GM12878 (cell line): Measurements from ENCODE around the gene NELL1. TPM values are rescaled to one million over a fixed set of nuclear protein-coding genes. Genes with fewer than 3 reads are reported as not detected.

ENCODE experiments used
- ATAC-seq: fragments of 200-7000 bp; cut with Tn5 transposase; 3 replicates; pipeline ENCODE4 v1.9.1; 2020; ENCODE audit warnings: mild to moderate bottlenecking, moderate library complexity
- BruUV-seq: library from RNA; stranded (reverse); fragments of 400-500 nt; replicated peaks from 2 replicates; lab custom pipeline; 2021; lab: Mats Ljungman, UMichigan
- CTCF ChIA-PET: fragments of 300-600 bp; sonication (Branson Sonifier 250); formaldehyde crosslinking; extraction: SDS; loops from one replicate; lab custom pipeline; 2021; ENCODE audit warnings: inconsistent platforms; lab: Yijun Ruan, JAX
- POLR2A ChIA-PET: fragments of 350-600 bp; formaldehyde crosslinking; extraction: SDS; loops from one replicate; lab custom pipeline; 2021; ENCODE audit warnings: inconsistent platforms; lab: Charles Lee
- RAD21 ChIA-PET: fragments of 300-600 bp; sonication (Branson Sonifier 250); formaldehyde crosslinking; loops from one replicate; lab custom pipeline; 2023; ENCODE audit warnings: antibody characterized with exemption; ENCODE audit not compliant: unreplicated experiment; lab: Charles Lee
- SMC1A ChIA-PET: fragments of 300-600 bp; sonication (Branson Sonifier 250); formaldehyde crosslinking; loops from one replicate; lab custom pipeline; 2023; ENCODE audit not compliant: unreplicated experiment, uncharacterized antibody; lab: Charles Lee
- DNase-seq: peaks from one replicate; pipeline ENCODE4 v3.0.0-alpha.2; 2011; ENCODE audit warnings: low read depth, low spot score
- FAIRE-seq: peaks from 3 replicates; lab custom pipeline; 2011; peaks lifted over from hg19 to GRCh38; lab: Jason Lieb, UNC
- H2AFZ ChIP-seq: 2 replicates; pipeline ENCODE4 v1.6.0; 2011; ENCODE audit warnings: low read depth, low read length, control low read depth; ENCODE audit not compliant: control insufficient read depth
- H3K27ac ChIP-seq: 2 replicates; pipeline ENCODE4 v1.5.1; 2011; ENCODE audit warnings: control low read depth; ENCODE audit not compliant: control insufficient read depth, insufficient read depth
- H3K27me3 ChIP-seq, 2 experiments: replicated peaks in 1 of 2; 2 replicates each; pipeline versions ENCODE4 v1.6.0 to v1.6.1; 2011; ENCODE audit warnings: low read length in 1 of 2; ENCODE audit not compliant: control insufficient read depth in 2 of 2, insufficient read depth in 2 of 2
- H3K36me3 ChIP-seq, 2 experiments: 2 replicates each; pipeline ENCODE4 v1.5.1; 2011; ENCODE audit warnings: low read length in 1 of 2; ENCODE audit not compliant: control insufficient read depth in 2 of 2, insufficient read depth in 2 of 2
- H3K4me1 ChIP-seq: 2 replicates; pipeline ENCODE4 v1.6.1; 2011; ENCODE audit warnings: mild to moderate bottlenecking, low read length, moderate library complexity, mixed read lengths; ENCODE audit not compliant: control insufficient read depth, insufficient read depth
- H3K4me2 ChIP-seq: 2 replicates; pipeline ENCODE4 v1.6.0; 2011; ENCODE audit warnings: control low read depth; ENCODE audit not compliant: control insufficient read depth, insufficient read depth
- H3K4me3 ChIP-seq: fragments of 200-600 bp; sonication (generic); 2 replicates; pipeline ENCODE4 v1.5.1; 2016
- H3K79me2 ChIP-seq: 2 replicates; pipeline ENCODE4 v1.6.0; 2011; ENCODE audit warnings: low read length; ENCODE audit not compliant: control insufficient read depth, insufficient read depth
- H3K9ac ChIP-seq: 2 replicates; pipeline ENCODE4 v1.8.0; 2011; ENCODE audit warnings: low read length, control low read depth, mixed read lengths; ENCODE audit not compliant: control insufficient read depth, insufficient read depth
- H3K9me3 ChIP-seq: replicated peaks from 3 replicates; pipeline ENCODE4 v1.5.1; 2011; ENCODE audit warnings: mild to moderate bottlenecking, low read length; ENCODE audit not compliant: control insufficient read depth, insufficient read depth
- H4K20me1 ChIP-seq: 2 replicates; pipeline ENCODE4 v1.6.0; 2011; ENCODE audit not compliant: control insufficient read depth, insufficient read depth
- CHD4 ChIP-seq: fragments of 200-600 bp; sonication (generic); IDR thresholded peaks from 2 replicates; pipeline ENCODE4 v1.6.1; 2016; ENCODE audit warnings: mild to moderate bottlenecking
- EP300 ChIP-seq, 2 experiments: fragments of 150-350 bp in 1 of 2; IDR thresholded peaks; 2 replicates each; pipeline ENCODE4 v1.6.1; 2011 to 2012; ENCODE audit warnings: low read depth in 2 of 2, low read length in 2 of 2, borderline replicate concordance in 1 of 2, improper control_type of control experiment in 1 of 2, inconsistent platforms in 1 of 2; ENCODE audit not compliant: control insufficient read depth in 1 of 2
- EZH2 ChIP-seq: IDR thresholded peaks from 2 replicates; pipeline ENCODE4 v1.6.1; 2012; ENCODE audit warnings: low read depth, mild to moderate bottlenecking, control low read depth, inconsistent platforms, low read length, borderline replicate concordance; ENCODE audit not compliant: control insufficient read depth
- GABPA ChIP-seq: IDR thresholded peaks from 2 replicates; pipeline ENCODE4 v1.6.1; 2014; ENCODE audit warnings: antibody characterized with exemption, low read depth, mild to moderate bottlenecking, inconsistent platforms
- MEF2B ChIP-seq: fragments of 450-650 bp; IDR thresholded peaks from 2 replicates; pipeline ENCODE4 v1.6.1; 2018; ENCODE audit warnings: mild to moderate bottlenecking, moderate library complexity; ENCODE audit not compliant: partially characterized antibody, poor library complexity, severe bottlenecking
- MTA2 ChIP-seq: fragments of 450-650 bp; IDR thresholded peaks from 2 replicates; pipeline ENCODE4 v1.6.1; 2016; ENCODE audit warnings: low read depth, mild to moderate bottlenecking, moderate library complexity
- MYB ChIP-seq: fragments of 150-350 bp; IDR thresholded peaks from 2 replicates; pipeline ENCODE4 v1.6.1; 2014; ENCODE audit warnings: mild to moderate bottlenecking, low read depth, low read length, borderline replicate concordance
- NFYB ChIP-seq: IDR thresholded peaks from 2 replicates; pipeline ENCODE4 v1.6.1; 2011; ENCODE audit warnings: low read depth, mild to moderate bottlenecking, low read length, improper control_type of control experiment, moderate library complexity; ENCODE audit not compliant: insufficient read depth
- ZNF274 ChIP-seq: IDR thresholded peaks from one replicate; pipeline ENCODE4 v1.8.0; 2011; ENCODE audit not compliant: insufficient read length, insufficient read depth
- ZNF384 ChIP-seq: IDR thresholded peaks from 2 replicates; pipeline ENCODE4 v1.6.1; 2012; ENCODE audit warnings: low read depth, mild to moderate bottlenecking, low read length, improper control_type of control experiment, borderline replicate concordance
- WGBS: methylation state at CpG from one replicate; pipeline ENCODE4 v1.1.6; 2016; ENCODE audit warnings: low lambda C conversion rate; ENCODE audit not compliant: insufficient replicate concordance, insufficient coverage; ENCODE audit errors: missing lambda C conversion rate; 5-methylcytosine and 5-hydroxymethylcytosine counted together
- in situ Hi-C: fragments of 300-500 bp; cut with MboI; formaldehyde crosslinking; loops from 9 replicates; pipeline ENCODE4 v1.14.3; 2018; ENCODE audit warnings: mixed read lengths
- intact Hi-C: fragments of 100-400 bp; cut with micrococcal nuclease; formaldehyde crosslinking; loops from one replicate; pipeline ENCODE4 v1.14.2; 2022; ENCODE audit not compliant: unreplicated experiment
- polyA plus RNA-seq, 11 experiments: library from polyadenylated mRNA; depleted of rRNA in 4 of 11; unstranded in 6 of 11; stranded (reverse) in 5 of 11; fragments of >200 nt; fragmentation: Nextera tagmentation in 4 of 11; fragmentation: Illumina TruSeq in 1 of 11; extraction: Ambion mirVana in 4 of 11; extraction: Trizol in 1 of 11; gene quantifications; 1 replicate in 1 of 11; 2 replicates in 10 of 11; pipeline versions ENCODE4 v1.2.1 to v1.2.3, GENCODE V29; 2011 to 2016; ENCODE audit warnings: inconsistent platforms in 2 of 11, missing spikeins in 2 of 11, low read depth in 1 of 11
- total RNA-seq, 4 experiments: library from RNA; depleted of rRNA in 3 of 4; stranded (reverse); fragments of >200 nt in 3 of 4; fragmentation: Illumina TruSeq in 1 of 4; extraction: Trizol in 1 of 4; gene quantifications; 2 replicates each; pipeline versions ENCODE4 v1.2.1 to v1.2.3, GENCODE V29; 2013 to 2021
- TF ChIP-seq, protein P1 (sequence below): fragments of 450-650 bp; formaldehyde crosslinking; IDR thresholded peaks from 2 replicates; pipeline ENCODE4 v1.5.0; 2022; ENCODE audit warnings: mild to moderate bottlenecking, missing genetic modification characterization
- TF ChIP-seq, protein P2 (sequence below): IDR thresholded peaks from 2 replicates; pipeline ENCODE4 v1.6.1; 2011; ENCODE audit warnings: borderline replicate concordance, low read depth, mild to moderate bottlenecking, moderate library complexity, mixed read lengths, low read length; ENCODE audit not compliant: insufficient read depth; ENCODE audit errors: extremely low read length
- TF ChIP-seq, protein P3 (sequence below): fragments of 450-650 bp; IDR thresholded peaks from 2 replicates; pipeline ENCODE4 v1.6.1; 2017; ENCODE audit warnings: antibody characterized with exemption, mild to moderate bottlenecking, moderate library complexity

Gene NELL1
- total and polyA plus RNA-seq, 10 of the 15 experiments (the other 5 are each of a cell fraction or from before 2014, with no cell fraction given): 0.02 to 0.12 TPM; not detected in 8

DNA sequence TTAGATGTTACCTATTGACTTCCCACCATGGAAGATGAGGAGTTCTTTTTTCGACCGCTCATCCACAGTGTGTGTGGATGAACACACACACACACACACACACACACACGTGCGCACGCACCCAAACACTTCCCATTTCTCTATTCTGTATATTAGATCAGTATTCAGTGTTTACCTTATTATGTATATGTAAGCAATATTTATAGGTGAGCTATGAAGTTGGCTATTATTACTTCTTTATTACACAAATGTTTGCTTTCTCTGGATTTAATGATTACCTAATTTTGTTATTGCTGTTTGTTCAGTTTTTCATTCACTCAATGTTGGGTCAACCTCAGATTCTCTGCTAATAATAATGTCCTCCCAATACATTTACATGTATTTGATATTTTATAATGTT is 721.0 kb downstream of the NELL1 start (continued):
- TF ChIP-seq, protein P1, sequence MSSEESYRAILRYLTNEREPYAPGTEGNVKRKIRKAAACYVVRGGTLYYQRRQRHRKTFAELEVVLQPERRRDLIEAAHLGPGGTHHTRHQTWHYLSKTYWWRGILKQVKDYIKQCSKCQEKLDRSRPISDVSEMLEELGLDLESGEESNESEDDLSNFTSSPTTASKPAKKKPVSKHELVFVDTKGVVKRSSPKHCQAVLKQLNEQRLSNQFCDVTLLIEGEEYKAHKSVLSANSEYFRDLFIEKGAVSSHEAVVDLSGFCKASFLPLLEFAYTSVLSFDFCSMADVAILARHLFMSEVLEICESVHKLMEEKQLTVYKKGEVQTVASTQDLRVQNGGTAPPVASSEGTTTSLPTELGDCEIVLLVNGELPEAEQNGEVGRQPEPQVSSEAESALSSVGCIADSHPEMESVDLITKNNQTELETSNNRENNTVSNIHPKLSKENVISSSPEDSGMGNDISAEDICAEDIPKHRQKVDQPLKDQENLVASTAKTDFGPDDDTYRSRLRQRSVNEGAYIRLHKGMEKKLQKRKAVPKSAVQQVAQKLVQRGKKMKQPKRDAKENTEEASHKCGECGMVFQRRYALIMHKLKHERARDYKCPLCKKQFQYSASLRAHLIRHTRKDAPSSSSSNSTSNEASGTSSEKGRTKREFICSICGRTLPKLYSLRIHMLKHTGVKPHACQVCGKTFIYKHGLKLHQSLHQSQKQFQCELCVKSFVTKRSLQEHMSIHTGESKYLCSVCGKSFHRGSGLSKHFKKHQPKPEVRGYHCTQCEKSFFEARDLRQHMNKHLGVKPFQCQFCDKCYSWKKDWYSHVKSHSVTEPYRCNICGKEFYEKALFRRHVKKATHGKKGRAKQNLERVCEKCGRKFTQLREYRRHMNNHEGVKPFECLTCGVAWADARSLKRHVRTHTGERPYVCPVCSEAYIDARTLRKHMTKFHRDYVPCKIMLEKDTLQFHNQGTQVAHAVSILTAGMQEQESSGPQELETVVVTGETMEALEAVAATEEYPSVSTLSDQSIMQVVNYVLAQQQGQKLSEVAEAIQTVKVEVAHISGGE (CRISPR knock-in tag): no peak
- TF ChIP-seq, protein P2, sequence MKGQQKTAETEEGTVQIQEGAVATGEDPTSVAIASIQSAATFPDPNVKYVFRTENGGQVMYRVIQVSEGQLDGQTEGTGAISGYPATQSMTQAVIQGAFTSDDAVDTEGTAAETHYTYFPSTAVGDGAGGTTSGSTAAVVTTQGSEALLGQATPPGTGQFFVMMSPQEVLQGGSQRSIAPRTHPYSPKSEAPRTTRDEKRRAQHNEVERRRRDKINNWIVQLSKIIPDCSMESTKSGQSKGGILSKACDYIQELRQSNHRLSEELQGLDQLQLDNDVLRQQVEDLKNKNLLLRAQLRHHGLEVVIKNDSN: no peak

DNA sequence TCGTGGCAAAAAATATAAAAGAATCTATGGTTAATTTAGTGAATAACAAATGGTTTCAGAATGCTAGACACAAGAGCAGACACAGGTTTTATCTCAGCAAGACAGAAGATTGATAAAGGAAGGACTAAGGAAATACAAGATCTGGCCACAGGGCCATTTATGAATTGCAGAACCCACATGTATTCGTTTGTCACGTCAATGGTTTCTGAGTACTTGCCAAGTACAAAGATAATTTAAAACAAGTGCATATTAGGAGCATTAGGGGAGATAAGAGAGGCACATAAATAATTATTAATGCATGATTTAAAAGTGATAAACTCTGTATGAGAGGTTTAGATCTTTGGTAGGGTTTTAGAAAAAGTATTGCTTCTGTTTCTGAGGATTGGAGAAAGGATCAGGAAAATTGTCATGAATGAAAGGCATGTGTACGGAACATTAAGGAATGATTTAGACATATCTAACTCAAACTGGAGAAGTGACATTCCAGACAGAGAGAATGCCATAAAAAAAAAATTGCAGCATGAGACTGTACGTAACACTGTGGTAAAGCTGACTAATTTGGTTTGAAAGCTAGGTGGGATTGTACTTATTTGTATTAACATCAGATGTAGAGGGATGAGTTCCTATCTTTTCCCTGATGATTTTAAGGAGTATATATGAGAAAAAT is 727.1 kb downstream of the NELL1 start:
- Histone ChIP-seq H3K4me1 (no peaks in the 10 kb centered on the region), H3K9ac (no peak overlapping the region), H3K79me2 (no peaks in the 10 kb centered on the region), H3K9me3 (no peaks in the 10 kb centered on the region), H3K27ac (no peak overlapping the region), H3K4me3 (no peak overlapping the region), H2AFZ (no peak overlapping the region), H3K4me2 (no peak overlapping the region), H3K36me3 (no peaks in the 10 kb centered on the region), H4K20me1 (no peaks in the 10 kb centered on the region), H3K27me3 (no peaks in the 10 kb centered on the region)
- intact Hi-C loops: no loop called here
- no TSS peak for BruUV-seq
- 18% methylated on average over 5 of the region's 5 CpGs for WGBS
- DNase-seq (no peak), ATAC-seq (no peak), FAIRE-seq (no peak)
- CTCF ChIA-PET: no interaction called here
- in situ Hi-C loops: no loop called here
- SMC1A ChIA-PET: interaction anchor here (2.0 kb wide), 1 partner anchor 9 kb away, joined by 6 read pairs; no protein-coding TSS in a partner anchor
- POLR2A ChIA-PET: no interaction called here
- RAD21 ChIA-PET: no interaction called here
- TF ChIP-seq, protein P3, sequence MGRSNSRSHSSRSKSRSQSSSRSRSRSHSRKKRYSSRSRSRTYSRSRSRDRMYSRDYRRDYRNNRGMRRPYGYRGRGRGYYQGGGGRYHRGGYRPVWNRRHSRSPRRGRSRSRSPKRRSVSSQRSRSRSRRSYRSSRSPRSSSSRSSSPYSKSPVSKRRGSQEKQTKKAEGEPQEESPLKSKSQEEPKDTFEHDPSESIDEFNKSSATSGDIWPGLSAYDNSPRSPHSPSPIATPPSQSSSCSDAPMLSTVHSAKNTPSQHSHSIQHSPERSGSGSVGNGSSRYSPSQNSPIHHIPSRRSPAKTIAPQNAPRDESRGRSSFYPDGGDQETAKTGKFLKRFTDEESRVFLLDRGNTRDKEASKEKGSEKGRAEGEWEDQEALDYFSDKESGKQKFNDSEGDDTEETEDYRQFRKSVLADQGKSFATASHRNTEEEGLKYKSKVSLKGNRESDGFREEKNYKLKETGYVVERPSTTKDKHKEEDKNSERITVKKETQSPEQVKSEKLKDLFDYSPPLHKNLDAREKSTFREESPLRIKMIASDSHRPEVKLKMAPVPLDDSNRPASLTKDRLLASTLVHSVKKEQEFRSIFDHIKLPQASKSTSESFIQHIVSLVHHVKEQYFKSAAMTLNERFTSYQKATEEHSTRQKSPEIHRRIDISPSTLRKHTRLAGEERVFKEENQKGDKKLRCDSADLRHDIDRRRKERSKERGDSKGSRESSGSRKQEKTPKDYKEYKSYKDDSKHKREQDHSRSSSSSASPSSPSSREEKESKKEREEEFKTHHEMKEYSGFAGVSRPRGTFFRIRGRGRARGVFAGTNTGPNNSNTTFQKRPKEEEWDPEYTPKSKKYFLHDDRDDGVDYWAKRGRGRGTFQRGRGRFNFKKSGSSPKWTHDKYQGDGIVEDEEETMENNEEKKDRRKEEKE: no peak
- no peak for TF ChIP-seq GABPA
- no peak for TF ChIP-seq MEF2B
- TF ChIP-seq CHD4: no peak
- TF ChIP-seq NFYB: no peak
- TF ChIP-seq ZNF384: no peak
- no peak for TF ChIP-seq MYB
- no peak for TF ChIP-seq ZNF274
- no peak for TF ChIP-seq EP300 (IDR thresholded peaks at IDR 0.05; ENCODE audit: borderline replicate concordance in 1 of 2, control insufficient read depth in 1 of 2, low read depth in 2 of 2, low read length in 2 of 2)
- TF ChIP-seq EZH2: no peak
- no peak for TF ChIP-seq MTA2
